Tibial artery (tissue), 4 donors: ENCODE data around the gene NPC1L1.
A peak's percentile ranks its signal among the peaks of the same experiment; 100 is the strongest.

Experiments
- DNase-seq, 2 donors: peaks; one replicate each; pipeline ENCODE4 v3.0.0-alpha.2; 2019
- H3K27ac ChIP-seq, 2 donors: fragments of 200-600 bp; sonication (generic) in 1 of 2; 1 replicate in 1 of 2; 2 replicates in 1 of 2; pipeline ENCODE4 v1.5.1; 2018 to 2019; ENCODE audit warnings: mild to moderate bottlenecking in 1 of 2
- H3K27me3 ChIP-seq, 2 donors: fragments of 200-600 bp; sonication (generic) in 1 of 2; one replicate each; pipeline versions ENCODE4 v1.5.1 to v1.6.0; 2016 to 2019
- H3K36me3 ChIP-seq, 3 donors: fragments of 200-600 bp; sonication (generic) in 2 of 3; one replicate each; pipeline ENCODE4 v1.5.1; 2016 to 2019; ENCODE audit warnings: mild to moderate bottlenecking in 2 of 3
- H3K4me1 ChIP-seq, 4 donors: fragments of 200-600 bp; sonication (generic) in 2 of 4; 1 replicate in 3 of 4; 2 replicates in 1 of 4; pipeline ENCODE4 v1.5.1; 2016 to 2019
- H3K4me3 ChIP-seq, 2 donors: fragments of 200-600 bp; sonication (generic) in 1 of 2; 1 replicate in 1 of 2; 2 replicates in 1 of 2; pipeline ENCODE4 v1.5.1; 2018 to 2019; ENCODE audit warnings: mild to moderate bottlenecking in 2 of 2
- H3K9me3 ChIP-seq, 3 donors: fragments of 200-600 bp; sonication (generic) in 1 of 3; one replicate each; pipeline ENCODE4 v1.5.1; 2016 to 2019
- CTCF ChIP-seq, 2 experiments: fragments of 200-600 bp in 1 of 2; fragments of 450-650 bp in 1 of 2; IDR thresholded peaks; one replicate each; pipeline ENCODE4 v1.5.1; 2017 to 2019; ENCODE audit warnings: antibody characterized with exemption in 2 of 2, mild to moderate bottlenecking in 1 of 2, moderate library complexity in 1 of 2
- intact Hi-C: fragments of 100-400 bp; cut with DNase I; formaldehyde crosslinking; loops from one replicate; pipeline ENCODE4 v1.15.0; 2023; ENCODE audit warnings: low total_unique reads

NPC1L1 gene, protein sequence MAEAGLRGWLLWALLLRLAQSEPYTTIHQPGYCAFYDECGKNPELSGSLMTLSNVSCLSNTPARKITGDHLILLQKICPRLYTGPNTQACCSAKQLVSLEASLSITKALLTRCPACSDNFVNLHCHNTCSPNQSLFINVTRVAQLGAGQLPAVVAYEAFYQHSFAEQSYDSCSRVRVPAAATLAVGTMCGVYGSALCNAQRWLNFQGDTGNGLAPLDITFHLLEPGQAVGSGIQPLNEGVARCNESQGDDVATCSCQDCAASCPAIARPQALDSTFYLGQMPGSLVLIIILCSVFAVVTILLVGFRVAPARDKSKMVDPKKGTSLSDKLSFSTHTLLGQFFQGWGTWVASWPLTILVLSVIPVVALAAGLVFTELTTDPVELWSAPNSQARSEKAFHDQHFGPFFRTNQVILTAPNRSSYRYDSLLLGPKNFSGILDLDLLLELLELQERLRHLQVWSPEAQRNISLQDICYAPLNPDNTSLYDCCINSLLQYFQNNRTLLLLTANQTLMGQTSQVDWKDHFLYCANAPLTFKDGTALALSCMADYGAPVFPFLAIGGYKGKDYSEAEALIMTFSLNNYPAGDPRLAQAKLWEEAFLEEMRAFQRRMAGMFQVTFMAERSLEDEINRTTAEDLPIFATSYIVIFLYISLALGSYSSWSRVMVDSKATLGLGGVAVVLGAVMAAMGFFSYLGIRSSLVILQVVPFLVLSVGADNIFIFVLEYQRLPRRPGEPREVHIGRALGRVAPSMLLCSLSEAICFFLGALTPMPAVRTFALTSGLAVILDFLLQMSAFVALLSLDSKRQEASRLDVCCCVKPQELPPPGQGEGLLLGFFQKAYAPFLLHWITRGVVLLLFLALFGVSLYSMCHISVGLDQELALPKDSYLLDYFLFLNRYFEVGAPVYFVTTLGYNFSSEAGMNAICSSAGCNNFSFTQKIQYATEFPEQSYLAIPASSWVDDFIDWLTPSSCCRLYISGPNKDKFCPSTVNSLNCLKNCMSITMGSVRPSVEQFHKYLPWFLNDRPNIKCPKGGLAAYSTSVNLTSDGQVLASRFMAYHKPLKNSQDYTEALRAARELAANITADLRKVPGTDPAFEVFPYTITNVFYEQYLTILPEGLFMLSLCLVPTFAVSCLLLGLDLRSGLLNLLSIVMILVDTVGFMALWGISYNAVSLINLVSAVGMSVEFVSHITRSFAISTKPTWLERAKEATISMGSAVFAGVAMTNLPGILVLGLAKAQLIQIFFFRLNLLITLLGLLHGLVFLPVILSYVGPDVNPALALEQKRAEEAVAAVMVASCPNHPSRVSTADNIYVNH (N-terminal part only)

DNA sequence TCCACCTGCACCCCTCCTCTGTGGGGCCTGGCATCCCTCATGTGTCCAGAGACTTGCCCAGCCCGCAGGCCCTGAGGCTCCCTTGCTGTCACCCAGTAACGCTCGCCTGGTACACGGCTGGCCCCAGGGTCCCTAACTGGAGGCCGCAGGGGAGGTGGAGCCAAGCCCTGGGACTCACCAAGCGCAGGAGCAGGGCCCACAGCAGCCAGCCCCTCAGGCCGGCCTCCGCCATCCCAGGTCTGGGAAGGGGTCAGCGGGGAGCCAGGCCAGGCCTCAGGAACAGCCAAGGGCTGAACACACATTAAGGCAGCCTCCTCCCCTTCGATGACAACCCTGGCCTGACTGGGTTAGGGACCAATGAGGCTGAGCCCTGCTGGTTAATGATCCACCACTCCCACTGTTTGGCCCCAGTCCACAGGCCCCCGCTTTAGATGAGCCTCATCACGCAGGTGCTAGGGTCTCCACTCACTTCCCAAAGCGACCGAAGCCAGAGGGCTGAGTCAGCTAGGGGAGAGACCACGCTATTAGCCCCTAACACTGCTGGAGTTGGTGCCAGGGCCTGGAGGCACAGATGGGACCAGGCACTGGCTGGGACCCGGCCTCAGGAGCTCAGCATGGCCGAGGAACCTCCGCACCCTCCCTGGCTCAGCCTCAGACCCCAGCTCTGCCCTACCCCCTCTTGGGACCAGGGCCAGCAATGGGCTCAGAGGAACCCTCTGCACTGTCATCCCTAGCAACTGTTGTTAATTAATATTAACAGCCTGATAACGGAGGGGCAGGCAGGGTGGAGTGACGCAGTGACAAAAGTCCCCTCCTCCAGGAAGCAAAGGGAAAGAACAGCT, at the start of gene NPC1L1:
Gene NPC1L1, minus strand, starts transcription at position 303 of the 842 bp plus-strand sequence. Its CDS starts 71 bp downstream, at position 232.
- H3K27me3 ChIP-seq, result no peaks in the 10 kb centered on the region
- peak in 1 of 2 donors; percentile 50 for DNase-seq
- intact Hi-C loops, result no loop called here

DNA sequence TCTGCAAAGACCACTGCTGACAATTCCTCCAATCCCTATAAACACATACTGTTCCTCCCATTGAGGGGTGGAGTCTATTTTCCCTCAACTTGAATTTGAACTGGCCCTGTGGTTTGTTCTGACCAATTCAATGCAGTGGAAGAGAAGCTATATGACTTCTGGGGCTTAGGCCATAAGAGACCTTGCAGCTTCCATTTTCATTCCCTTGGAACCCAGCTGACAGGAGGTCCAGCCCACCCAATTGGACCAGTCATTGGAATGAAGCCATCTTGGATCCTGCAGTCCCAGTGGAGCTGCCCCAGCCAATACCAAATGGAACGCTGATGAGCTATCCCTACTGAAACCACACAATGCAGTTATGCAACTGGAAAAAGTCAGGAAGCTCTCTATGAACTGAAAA, 49.8 kb upstream of the NPC1L1 start:
- Histone ChIP-seq H3K4me1 (no peaks in the 10 kb centered on the region), H3K36me3 (no peaks in the 10 kb centered on the region), H3K27me3 (no peaks in the 10 kb centered on the region), H3K4me3 (no peak overlapping the region), H3K9me3 (no peaks in the 10 kb centered on the region), H3K27ac (no peak overlapping the region)
- DNase-seq, result peak in 1 of 2 donors; percentile 16
- TF ChIP-seq CTCF (IDR thresholded peaks at IDR 0.05), result no peak
- intact Hi-C loops, result no loop called here

More for the DNA sequence above, at the start of gene NPC1L1:
- Histone ChIP-seq H3K4me1 (no peaks in the 10 kb centered on the region), H3K36me3 (peaks cover 0 to 4% (median 0%) of the 10 kb centered on the region in 3 donors), H3K9me3 (no peaks in the 10 kb centered on the region), H3K4me3 (no peak within 1 kb of the TSS), H3K27ac (no peak within 1 kb of the TSS)
- no peak for TF ChIP-seq CTCF (IDR thresholded peaks at IDR 0.05)

- H3K36me3 ChIP-seq, result no peaks in the 10 kb centered on the region
- H3K27ac ChIP-seq, result no peak overlapping the region
- H3K4me3 ChIP-seq, result no peak overlapping the region
- DNase-seq, result peak in 1 of 2 donors; percentile 51
- TF ChIP-seq CTCF (IDR thresholded peaks at IDR 0.05), result peak; percentile 59 to 62
- H3K27me3 ChIP-seq, result no peaks in the 10 kb centered on the region
- H3K9me3 ChIP-seq, result no peaks in the 10 kb centered on the region
- H3K4me1 ChIP-seq, result peaks cover 0 to 2% (median under 1%) of the 10 kb centered on the region in 4 donors
- intact Hi-C loops, result loop anchor here (5.0 kb wide), 2 partner anchors 259 to 334 kb away; partner anchors contain the start of gene H2AZ2
These were observed 46.9 kb upstream of the NPC1L1 start for GRCh38 chr7:44587843-44588711.

GRCh38 chr7:44583146-44583865, 42.2 kb upstream of the NPC1L1 start:
- no peaks in the 10 kb centered on the region for H3K9me3 ChIP-seq
- H3K4me1 ChIP-seq, result peaks cover 0 to 25% (median 17%) of the 10 kb centered on the region in 4 donors
- peak overlapping the region; percentile 90 to 96 for H3K27ac ChIP-seq
- no peaks in the 10 kb centered on the region for H3K27me3 ChIP-seq
- intact Hi-C loops, result loop anchor here (5.0 kb wide), 1 partner anchor 164 kb away; the partner anchor contains the start of gene ZMIZ2
- peaks cover 12 to 25% (median 12%) of the 10 kb centered on the region in 3 donors for H3K36me3 ChIP-seq
- TF ChIP-seq CTCF (IDR thresholded peaks at IDR 0.05), result no peak
- H3K4me3 ChIP-seq, result peak overlapping the region; percentile 70 to 83
- no peak for DNase-seq
